ENCODE measurements around the gene GPR52. TPM values are rescaled to one million over a fixed set of nuclear protein-coding genes. Genes with fewer than 3 reads are reported as not detected.

The GPR52 gene
- polyA plus RNA-seq, 1 donor from 2014 or later = not detected

DNA sequence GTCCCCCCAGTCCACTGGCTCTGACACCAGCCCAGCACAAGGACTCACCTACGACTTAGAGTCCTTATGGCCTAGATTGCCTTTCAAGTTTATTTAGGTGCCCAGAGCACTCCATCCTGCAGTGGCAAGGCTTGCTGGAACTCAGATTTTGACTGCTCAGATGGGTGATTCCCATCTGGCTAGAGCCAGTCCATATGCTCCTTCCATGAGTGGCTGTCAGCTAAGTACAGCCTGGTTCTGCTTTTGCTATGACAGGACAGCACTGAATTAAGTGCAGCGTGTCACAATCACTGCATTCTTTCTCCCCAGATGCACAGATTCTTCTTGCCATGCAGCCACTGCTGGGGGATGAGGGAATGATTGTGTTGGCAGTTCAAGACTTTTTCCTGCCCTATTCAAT is 43.8 kb downstream of the GPR52 start:
- TF ChIP-seq POLR2AphosphoS5 (IDR thresholded peaks at IDR 0.05) = no peak
- no peak for TF ChIP-seq EP300 (conservative IDR thresholded peaks at IDR 0.05; ENCODE audit: poor library complexity, severe bottlenecking)
- TF ChIP-seq EZH2 (IDR thresholded peaks at IDR 0.05; ENCODE audit: borderline replicate concordance, insufficient read depth, low read length, poor library complexity, severe bottlenecking) = no peak
- TF ChIP-seq RAD21 (conservative IDR thresholded peaks at IDR 0.05) = no peak
- no peak for TF ChIP-seq MXI1 (conservative IDR thresholded peaks at IDR 0.05; ENCODE audit: poor library complexity, severe bottlenecking)
- no peak for TF ChIP-seq TAF1 (IDR thresholded peaks at IDR 0.05; ENCODE audit: low read depth)
- TF ChIP-seq REST (IDR thresholded peaks at IDR 0.05; ENCODE audit: borderline replicate concordance) = no peak
- TF ChIP-seq SMC3 (conservative IDR thresholded peaks at IDR 0.05; ENCODE audit: poor library complexity) = no peak
- TF ChIP-seq, protein P1, sequence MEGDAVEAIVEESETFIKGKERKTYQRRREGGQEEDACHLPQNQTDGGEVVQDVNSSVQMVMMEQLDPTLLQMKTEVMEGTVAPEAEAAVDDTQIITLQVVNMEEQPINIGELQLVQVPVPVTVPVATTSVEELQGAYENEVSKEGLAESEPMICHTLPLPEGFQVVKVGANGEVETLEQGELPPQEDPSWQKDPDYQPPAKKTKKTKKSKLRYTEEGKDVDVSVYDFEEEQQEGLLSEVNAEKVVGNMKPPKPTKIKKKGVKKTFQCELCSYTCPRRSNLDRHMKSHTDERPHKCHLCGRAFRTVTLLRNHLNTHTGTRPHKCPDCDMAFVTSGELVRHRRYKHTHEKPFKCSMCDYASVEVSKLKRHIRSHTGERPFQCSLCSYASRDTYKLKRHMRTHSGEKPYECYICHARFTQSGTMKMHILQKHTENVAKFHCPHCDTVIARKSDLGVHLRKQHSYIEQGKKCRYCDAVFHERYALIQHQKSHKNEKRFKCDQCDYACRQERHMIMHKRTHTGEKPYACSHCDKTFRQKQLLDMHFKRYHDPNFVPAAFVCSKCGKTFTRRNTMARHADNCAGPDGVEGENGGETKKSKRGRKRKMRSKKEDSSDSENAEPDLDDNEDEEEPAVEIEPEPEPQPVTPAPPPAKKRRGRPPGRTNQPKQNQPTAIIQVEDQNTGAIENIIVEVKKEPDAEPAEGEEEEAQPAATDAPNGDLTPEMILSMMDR (IDR thresholded peaks at IDR 0.05; ENCODE audit: poor library complexity, severe bottlenecking) = no peak
- H3F3A ChIP-seq (ENCODE audit: insufficient read depth, low read length, poor library complexity, severe bottlenecking) = no peaks in the 10 kb centered on the region
- no peak overlapping the region for H3K27ac ChIP-seq (ENCODE audit: low read length)
- no peak overlapping the region for H2AFZ ChIP-seq (ENCODE audit: low read depth, low read length)
- no peak overlapping the region for H3K4me2 ChIP-seq (ENCODE audit: low read length)
- no peaks in the 10 kb centered on the region for H4K20me1 ChIP-seq (ENCODE audit: insufficient read depth)
- no peaks in the 10 kb centered on the region for H3K9me2 ChIP-seq (ENCODE audit: insufficient read depth, low read length)
- H3K9me3 ChIP-seq (ENCODE audit: low read length) = no peaks in the 10 kb centered on the region
- H3K27me3 ChIP-seq (ENCODE audit: insufficient read depth, low read depth, low read length) = no peaks in the 10 kb centered on the region
- no peak overlapping the region for H3K9ac ChIP-seq (ENCODE audit: low read length)
- no peaks in the 10 kb centered on the region for H3K79me2 ChIP-seq (replicated peaks; ENCODE audit: insufficient read depth, low read length)
- no peaks in the 10 kb centered on the region for H3K36me3 ChIP-seq (ENCODE audit: insufficient read depth, low read length)
- H3K4me3 ChIP-seq (ENCODE audit: low read length) = no peak overlapping the region

GRCh38 chr1:174497478-174497877 is 49.7 kb downstream of the GPR52 start:
- Histone ChIP-seq H3K9me3 (ENCODE audit: low read length) (no peaks in the 10 kb centered on the region), H3K79me2 (replicated peaks; ENCODE audit: insufficient read depth, low read length) (no peaks in the 10 kb centered on the region), H3K4me3 (ENCODE audit: low read length) (no peak overlapping the region), H3K9me2 (ENCODE audit: insufficient read depth, low read length) (no peaks in the 10 kb centered on the region), H4K20me1 (ENCODE audit: insufficient read depth) (no peaks in the 10 kb centered on the region), H3K27ac (ENCODE audit: low read length) (no peak overlapping the region), H3K9ac (ENCODE audit: low read length) (no peak overlapping the region), H3K27me3 (ENCODE audit: insufficient read depth, low read depth, low read length) (no peaks in the 10 kb centered on the region), H3F3A (ENCODE audit: insufficient read depth, low read length, poor library complexity, severe bottlenecking) (no peaks in the 10 kb centered on the region), H2AFZ (ENCODE audit: low read depth, low read length) (no peak overlapping the region), H3K4me2 (ENCODE audit: low read length) (no peak overlapping the region), H3K36me3 (ENCODE audit: insufficient read depth, low read length) (no peaks in the 10 kb centered on the region)
- TF ChIP-seq EZH2 (IDR thresholded peaks at IDR 0.05; ENCODE audit: borderline replicate concordance, insufficient read depth, low read length, poor library complexity, severe bottlenecking) = no peak
- TF ChIP-seq REST (IDR thresholded peaks at IDR 0.05; ENCODE audit: borderline replicate concordance) = no peak
- no peak for TF ChIP-seq SMC3 (conservative IDR thresholded peaks at IDR 0.05; ENCODE audit: poor library complexity)
- TF ChIP-seq, protein P1 (IDR thresholded peaks at IDR 0.05; ENCODE audit: poor library complexity, severe bottlenecking) = no peak
- no peak for TF ChIP-seq TAF1 (IDR thresholded peaks at IDR 0.05; ENCODE audit: low read depth)
- TF ChIP-seq POLR2AphosphoS5 (IDR thresholded peaks at IDR 0.05) = no peak
- TF ChIP-seq MXI1 (conservative IDR thresholded peaks at IDR 0.05; ENCODE audit: poor library complexity, severe bottlenecking) = no peak
- TF ChIP-seq RAD21 (conservative IDR thresholded peaks at IDR 0.05) = no peak

Data from neural cell (in vitro differentiated cells).